OCI-LY1 (cell line): ENCODE results near the gene PKNOX2.

Experiments
- EZH2 ChIP-seq: fragments of 200-600 bp; sonication (generic), shearing (Covaris generic); IDR thresholded peaks from 2 replicates; pipeline ENCODE4 v1.8.0; 2017; ENCODE audit warnings: borderline replicate concordance, mixed run types, mild to moderate bottlenecking, antibody characterized with exemption, low read length, moderate library complexity, mixed read lengths
- TF ChIP-seq, protein P1 (sequence below): fragments of 200-600 bp; sonication (generic), shearing (Covaris generic); IDR thresholded peaks from 2 replicates; pipeline ENCODE4 v1.5.1; 2017; ENCODE audit warnings: mild to moderate bottlenecking, antibody characterized with exemption, low read length, moderate library complexity, mixed read lengths

DNA sequence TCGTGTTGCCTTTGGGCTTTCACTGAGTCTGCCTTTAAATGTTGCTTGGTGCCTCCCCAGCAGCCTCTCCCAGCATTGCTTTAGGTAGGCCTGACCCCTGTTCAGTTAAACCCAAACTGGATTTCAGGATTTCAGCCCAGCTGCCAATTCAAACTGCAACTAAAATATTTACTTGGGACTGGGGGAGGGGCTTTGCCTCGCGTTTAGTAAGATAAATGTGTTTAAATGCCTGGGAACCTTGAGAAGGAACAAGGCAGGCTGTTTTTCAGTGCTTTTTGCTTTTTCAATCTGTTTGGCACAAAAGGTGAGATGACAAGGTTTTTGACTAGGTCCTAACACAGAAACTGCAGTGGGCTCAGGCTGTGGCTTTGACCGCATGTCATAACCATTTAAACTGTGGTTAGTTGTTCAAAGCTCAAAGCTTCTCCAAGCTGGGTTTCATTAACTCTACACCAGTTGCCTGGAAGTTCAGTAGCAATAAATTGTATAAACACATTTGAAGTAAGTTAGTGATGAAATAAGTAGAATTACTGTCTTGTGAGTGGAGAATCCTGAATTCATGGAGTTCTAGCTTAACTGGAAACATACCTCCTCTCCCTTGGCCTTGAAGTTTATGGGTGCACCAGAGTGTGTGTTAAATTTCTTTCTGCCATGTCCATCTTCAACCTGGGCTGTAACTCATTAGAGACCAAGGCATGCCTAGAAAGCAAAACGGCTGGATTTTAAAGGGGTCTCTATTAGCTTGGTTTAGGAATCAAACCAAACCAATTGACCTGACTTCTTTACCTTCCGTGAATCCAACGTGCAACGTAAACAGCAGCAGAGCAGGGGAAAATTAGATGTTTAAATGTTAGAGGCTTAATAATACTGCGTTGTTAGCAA is 3.6 kb downstream of the PKNOX2 start:
- TF ChIP-seq, protein P1, sequence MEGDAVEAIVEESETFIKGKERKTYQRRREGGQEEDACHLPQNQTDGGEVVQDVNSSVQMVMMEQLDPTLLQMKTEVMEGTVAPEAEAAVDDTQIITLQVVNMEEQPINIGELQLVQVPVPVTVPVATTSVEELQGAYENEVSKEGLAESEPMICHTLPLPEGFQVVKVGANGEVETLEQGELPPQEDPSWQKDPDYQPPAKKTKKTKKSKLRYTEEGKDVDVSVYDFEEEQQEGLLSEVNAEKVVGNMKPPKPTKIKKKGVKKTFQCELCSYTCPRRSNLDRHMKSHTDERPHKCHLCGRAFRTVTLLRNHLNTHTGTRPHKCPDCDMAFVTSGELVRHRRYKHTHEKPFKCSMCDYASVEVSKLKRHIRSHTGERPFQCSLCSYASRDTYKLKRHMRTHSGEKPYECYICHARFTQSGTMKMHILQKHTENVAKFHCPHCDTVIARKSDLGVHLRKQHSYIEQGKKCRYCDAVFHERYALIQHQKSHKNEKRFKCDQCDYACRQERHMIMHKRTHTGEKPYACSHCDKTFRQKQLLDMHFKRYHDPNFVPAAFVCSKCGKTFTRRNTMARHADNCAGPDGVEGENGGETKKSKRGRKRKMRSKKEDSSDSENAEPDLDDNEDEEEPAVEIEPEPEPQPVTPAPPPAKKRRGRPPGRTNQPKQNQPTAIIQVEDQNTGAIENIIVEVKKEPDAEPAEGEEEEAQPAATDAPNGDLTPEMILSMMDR: no peak
- TF ChIP-seq EZH2: no peak
